CD4-positive, alpha-beta T cell treated with Interleukin-15 for 1 hour (primary cell): ENCODE results near the gene DPY19L3.
A peak's percentile ranks its signal among the peaks of the same experiment; 100 is the strongest.
"Not testable (repeated sequence)": the region's sequence is repeated elsewhere in the genome, so short reads cannot be mapped to it uniquely, and the experiment has no call there.

ENCODE experiments used
- DNase-seq: peaks from one replicate; pipeline ENCODE4 v3.0.0-alpha.2; 2020

DPY19L3 gene

DNA sequence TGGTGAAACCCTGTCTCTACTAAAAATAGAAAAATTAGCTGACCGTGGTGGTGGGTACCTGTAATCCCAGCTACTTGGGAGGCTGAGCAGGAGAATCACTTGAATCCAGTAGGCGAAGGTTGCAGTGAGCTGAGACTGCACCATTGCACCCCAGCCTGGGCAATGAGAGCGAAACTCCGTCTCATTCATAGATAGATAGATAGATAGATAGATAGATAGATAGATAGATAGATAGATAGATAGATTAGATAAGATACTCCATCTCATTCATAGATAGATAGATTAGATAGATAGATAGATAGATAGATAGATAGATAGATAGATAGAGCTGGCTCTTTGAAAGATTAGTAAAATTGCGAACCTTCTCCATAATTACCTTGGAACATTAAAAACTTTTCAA lies 42.0 kb downstream of the DPY19L3 start:
- DNase-seq: not testable (repeated sequence)

DNA sequence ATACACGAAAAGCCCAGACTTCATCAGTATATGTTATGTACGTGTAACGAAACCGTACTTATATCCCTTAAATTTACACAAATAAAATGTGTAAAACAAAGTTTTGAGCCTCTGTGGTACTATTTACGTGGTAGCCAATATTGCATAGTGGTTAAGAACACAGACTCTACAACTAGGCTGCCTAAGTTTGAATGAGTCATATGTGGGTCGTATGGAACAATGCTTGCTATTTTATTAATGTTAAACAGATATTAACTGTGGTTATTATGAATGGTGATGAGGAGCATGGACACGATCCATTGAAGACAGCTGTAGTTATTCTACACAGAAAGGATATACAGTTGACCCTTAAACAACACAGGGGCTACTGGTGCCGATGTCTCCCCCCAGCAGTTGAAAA lies 42.5 kb downstream of the DPY19L3 start:
- DNase-seq: no peak

DNA sequence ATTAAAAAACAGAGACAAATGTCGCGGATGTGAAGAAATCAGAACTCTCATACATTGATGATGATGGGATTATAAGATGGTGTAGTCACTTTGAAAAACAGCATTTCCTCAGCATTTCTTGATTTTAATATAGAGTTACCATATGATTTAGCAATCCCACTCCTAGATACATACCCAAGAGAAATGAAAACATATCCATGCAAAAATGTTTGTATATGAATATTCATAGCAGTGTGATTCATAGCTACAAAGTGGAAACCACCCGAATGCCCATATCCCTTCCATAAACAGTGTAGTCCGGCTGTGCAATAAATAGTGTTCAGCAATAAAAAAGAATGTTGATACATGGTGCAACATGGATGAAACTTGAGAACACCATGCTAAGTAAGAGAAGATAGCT lies 44.6 kb downstream of the DPY19L3 start:
- DNase-seq: no peak

DNA sequence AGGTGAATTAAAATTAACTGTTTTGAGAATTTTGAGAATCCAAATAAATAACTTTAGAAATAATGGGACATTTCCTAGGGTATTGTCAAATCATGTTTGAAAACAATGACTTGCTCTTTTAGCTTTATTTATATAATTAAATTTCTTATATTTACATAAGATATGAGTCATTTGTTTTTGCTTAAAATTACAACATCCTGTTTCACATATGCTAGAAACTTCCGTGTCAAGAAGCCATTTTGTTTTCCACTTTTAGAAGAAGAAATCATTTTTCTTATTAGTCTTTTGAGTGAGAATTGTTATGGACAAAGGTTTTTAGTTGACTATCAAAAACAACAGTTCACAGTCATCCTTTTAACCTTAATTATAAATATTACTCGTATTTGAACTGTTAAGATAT lies 48.2 kb downstream of the DPY19L3 start:
- no peak for DNase-seq

DNA sequence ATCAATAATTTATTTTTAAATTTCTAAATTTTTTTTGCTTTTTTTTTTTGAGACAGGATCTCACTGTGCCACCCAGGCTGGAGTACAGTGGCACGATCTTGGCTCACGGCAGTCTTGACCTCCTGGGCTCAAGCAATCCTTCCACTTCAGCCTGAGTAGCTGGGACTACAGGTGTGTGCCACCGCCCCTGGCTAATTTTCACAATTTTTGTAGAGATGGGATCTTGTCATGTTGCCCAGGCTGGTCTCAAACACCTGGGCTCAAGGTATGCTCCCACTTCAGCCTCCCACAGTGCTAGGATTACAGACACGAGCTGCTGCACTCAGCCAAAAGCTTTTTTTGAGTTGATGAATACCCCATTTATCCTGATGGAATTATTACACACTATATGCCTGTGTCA lies 50.8 kb downstream of the DPY19L3 start:
- DNase-seq: no peak

DNA sequence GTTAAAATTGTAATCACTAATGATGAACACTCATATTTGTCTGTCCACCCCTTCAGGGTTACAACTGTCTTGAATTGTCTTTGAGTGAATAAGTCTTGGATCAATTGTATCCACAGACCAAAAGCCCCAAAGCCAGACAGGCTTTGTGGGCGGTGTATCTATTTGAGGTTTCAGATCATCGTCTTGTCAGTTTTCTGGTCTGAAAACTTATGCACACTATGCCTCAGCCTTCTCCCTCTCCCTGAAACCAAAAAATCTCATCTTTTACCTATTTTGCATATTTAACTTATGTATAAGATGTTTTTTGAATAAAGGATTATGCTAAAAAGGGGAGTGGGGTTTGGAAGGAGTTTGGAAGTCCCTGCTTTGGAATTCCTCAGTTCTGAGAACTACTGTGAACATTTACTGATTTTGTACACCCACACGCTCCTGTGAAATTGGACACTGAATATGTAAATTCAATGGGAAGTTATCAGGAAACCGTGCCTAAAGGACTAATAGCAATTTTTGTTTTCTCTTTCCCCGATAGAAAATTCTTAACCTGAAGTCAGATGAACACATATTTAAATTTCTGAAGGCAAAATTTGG lies 52.1 kb downstream of the DPY19L3 start:
- no peak for DNase-seq

DNA sequence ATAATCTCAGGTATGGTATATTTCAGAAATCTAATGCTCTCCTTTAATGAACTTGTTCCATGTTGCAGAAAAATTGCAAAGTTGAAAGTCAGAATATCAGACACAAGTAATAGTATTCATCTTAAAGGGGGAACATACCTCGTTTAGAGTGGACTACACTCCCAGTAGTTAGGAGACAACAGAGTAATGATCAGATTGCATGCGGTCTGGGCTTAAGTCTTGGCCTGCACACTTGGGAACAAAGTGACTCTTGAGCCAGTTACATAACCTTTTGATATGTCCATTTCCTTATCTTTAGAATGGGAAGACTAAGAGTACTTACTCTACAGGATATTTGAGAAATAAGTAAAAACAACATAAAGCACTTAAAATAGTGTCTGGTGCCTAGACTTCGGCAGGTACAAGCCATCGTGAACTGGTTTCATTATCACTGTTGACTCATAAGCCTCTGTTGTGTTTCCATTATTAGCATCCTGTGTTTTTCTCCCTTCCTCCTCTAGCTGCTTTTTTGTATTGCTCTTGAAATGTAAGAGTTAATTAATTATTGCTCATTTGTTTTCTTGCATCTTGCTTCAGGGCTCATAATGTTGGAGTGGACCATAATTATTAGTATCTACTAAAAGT lies 53.0 kb downstream of the DPY19L3 start:
- DNase-seq: no peak

DNA sequence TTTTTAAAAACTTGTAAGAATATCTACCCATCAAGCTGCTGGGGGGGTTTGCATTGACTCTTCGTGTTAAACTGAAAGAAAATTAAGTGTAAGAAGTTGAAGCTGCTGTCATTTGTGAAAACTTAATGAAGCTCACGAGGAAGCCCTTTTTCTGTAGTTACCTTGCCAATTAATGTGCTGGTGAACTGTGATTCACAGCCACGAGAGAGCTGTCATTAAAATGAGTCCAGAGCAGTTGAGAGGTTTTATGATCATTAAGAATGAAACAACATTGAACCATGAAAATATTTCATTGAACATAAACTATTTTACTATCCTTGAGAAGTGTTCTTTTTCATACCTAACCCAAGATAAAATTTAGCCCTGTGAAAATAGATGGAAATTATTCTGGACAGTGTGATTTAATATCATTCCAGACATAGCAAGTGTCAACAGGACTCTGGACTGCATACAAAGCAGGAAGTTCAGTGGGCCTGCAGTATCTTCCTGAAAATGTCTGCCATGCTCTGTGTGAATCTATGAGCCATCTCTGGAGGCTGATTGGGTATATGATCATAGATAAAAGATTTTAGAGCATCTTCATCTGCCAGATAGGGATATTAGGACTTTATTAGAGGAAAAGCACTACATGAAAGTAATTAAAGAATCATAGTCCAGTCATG lies 53.8 kb downstream of the DPY19L3 start:
- no peak for DNase-seq

DNA sequence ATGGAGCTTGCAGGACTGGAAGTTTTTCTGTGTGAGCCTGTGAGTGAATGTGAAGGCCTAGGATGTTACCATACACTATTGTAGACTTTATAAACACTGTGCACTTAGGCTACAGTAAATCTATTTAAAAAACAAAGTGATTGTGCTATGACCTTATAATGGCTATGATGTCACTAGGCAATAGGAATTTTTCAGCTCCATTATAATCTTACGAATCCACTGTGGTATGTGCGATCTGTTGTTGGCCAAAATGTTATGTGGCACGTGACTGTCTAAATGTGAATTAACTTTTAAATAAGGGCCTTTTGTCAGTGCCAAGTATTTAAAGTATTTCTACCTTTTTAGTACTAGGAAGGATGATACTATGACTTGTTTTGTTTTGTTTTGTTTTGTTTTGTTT lies 54.9 kb downstream of the DPY19L3 start:
- DNase-seq: no peak

DNA sequence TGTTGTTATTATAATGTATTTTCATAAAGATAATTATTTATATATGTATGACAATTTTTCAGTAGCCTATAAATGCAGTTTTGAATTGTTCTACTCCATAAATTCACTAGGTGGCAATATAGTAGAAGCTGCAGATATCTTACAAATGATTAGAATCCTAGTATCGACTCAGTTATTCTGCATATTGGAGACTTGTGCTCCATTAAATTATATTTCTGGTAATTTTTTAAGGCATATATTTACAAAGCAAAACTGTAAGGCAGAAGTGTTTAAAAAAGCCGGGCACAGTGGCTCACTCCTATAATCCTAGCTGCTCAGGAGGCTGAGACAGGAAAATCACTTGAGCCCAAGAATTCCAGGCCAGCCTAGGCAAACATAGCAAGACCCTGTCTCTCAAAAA lies 58.7 kb downstream of the DPY19L3 start:
- no peak for DNase-seq

DNA sequence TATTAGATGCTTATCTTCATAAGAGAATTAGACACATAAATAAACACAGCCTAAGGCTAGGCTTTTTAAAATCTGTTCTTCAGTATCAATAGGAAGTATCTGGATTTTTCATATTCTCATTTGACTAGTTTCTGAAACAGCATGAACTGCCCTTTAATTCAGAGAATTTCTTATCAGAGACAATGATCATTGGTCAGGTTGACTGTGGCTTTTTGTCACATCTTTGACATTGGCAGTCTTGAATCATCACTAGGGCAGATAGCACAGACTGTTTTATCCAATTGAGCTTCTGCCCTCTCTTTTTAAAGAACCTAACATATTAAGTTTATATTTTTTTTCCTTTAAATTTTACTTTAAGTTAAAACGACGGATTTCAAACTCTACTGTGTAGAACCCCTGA lies 59.6 kb downstream of the DPY19L3 start:
- no peak for DNase-seq

DNA sequence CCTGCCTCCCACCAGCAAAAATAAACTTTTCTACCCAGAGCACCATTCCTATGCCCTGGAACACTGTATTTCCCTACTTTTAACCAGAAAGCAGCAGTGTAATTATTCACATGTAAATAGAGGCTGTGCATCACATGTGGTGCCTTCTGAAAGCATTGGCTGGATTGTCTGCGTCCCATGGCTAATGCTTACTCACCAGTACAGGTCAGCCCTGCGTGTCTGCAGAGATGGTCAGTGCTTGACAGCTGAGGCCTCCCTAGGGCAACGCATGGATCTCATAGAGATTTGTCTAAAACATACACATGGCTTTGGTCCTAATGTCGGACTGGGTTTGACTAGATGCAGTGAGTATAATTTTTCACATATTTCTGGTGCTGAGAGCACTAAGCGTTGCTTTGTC lies 64.2 kb downstream of the DPY19L3 start:
- no peak for DNase-seq

DNA sequence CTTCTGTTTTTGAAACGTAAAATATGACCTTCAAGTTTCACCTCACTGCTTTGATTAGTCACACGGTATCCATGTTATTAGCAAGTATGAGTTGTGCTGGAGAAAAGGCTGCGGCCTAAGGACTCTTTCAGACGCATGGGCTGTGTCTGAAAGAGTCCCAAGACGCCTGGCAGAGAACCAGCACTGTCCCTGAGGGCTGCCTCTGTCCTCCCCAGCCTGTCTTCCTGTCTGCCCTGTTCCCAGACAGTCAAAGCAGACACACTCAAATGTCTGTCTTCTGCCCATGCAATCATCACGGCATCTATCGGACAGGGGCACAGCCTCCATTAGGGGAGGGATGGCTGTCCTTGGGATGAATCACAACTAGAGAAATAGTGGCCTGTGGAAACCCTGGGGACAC lies 65.5 kb downstream of the DPY19L3 start:
- no peak for DNase-seq

DNA sequence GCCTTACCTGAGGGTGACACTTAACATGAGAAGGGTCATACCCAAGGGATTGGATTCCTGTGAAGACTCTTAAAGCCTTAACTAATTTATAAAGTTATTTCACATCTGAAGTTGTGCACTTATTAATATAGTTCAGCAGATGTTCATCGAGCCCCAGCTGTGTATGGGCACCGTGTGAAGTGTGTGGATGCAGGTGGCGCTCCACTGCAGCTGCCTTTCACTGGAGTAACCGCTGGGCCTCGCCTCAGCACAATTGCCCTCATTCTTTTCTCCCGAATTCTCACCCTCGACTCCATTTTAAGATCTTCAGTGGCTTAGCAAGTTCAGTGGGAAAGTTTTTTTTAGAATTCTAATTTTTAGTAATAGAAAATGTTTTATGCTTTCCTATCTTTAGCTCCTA lies 66.2 kb downstream of the DPY19L3 start:
- no peak for DNase-seq

DNA sequence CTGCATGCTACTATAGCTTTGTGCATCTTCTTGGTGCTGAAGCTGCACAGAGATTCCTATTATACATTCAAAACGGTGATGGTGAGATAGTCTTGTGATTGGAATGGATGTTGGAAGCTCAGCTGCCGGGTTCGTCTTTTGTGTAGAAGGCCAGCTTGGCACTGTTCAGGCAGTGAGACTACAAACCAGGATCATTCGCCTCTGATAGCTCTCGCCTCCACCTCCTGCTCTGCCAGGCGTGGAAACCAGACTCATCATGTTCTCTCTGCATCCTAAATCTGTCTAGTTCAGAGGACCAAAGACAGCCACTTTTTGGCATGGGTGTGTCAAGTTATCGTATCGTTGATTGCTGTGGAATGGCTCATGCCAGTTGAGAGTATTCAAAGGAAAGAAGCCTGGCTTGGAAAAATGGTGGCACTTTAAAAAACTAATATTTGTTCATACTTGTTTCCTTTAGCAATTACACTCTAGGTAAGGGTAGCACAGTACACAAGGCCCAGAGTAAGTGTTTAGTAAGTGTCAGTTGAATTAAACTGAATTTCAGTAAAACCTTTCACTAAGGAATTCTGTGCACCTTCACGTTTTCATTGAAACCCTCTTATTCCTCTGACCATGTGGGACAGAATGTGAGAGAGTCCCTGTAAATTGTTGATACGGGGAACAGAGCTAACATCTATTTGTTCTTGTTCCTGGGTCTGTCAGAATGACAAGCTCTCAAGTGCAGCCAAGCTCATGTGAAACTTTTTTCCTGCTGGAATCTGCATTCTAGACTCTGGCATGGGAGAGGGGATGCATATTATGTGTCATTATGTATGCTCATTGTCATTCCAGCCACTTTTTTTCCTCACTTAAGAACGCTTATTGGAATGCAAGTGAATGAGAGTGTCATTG lies 69.8 kb downstream of the DPY19L3 start:
- DNase-seq: no peak

DNA sequence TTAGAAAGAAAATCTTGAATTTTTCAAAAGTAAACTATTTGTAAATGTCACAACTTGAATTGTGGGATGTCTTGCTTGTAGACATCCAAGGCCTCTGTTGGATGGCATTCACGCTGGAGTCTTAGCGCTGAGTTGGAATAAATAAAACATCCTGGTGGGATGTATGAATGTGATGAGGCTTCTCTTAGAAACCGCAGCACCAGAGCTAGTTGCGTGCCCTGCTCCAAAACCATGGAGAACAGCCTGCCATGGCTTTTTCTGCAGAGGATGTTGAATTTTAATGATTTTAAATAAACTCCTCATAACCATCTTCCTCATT lies 70.4 kb downstream of the DPY19L3 start:
- no peak for DNase-seq

DNA sequence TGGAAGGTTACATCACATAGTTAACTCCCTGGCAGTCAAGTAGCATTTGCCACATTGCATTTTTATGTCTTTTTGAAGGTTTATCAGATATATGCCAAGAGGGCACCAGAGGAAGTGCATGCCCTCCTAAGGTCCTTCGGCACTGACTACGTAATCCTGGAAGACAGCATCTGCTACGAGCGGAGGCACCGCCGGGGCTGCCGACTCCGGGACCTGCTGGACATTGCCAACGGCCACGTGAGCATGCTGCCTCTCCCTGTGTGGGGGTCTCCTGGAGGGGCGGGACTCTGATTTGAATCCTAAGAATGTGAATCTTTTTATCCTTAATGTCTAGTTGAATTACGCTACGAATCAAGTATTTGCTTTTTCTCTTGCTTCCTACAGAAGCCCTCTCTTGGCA lies 74.8 kb downstream of the DPY19L3 start:
- DNase-seq: no peak

DNA sequence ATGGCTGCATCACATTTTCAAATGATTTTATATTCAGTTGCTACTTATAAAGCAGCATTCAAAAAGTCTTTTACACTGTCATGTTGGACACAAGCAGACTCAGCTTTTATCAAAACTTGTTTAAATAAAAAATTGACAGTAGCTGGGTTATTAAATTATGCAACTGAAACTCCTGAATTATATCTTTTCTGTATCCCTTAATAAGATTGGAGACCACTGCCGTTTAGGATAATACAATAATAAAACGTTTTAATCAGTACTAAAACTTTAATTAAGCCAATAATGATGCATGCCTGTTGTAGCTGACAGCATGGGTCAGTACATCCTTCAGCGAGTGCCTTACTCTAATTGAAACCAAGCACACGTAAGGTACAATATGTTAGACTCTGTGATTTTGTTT lies 78.0 kb downstream of the DPY19L3 start:
- no peak for DNase-seq

DNA sequence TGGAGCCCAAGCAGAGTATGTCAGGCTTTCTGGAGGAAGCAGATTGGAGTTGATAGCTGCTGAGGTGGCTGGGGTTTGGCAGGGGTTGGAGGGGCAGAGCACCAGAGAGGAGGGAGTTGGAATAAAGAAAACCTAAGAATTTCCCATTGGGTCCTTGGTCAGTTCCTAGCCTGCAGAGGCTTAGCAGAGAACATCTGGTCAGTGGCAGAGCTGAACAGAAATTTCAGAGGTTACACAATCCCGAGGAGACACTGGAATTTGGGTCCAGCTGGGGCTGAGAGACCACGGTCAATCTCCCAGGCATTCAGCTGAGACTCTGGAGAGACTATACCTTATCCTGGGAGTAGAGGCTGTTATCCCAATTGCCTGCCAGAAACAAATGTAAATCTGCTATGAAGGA lies 84.4 kb downstream of the DPY19L3 start:
- DNase-seq: no peak

DNA sequence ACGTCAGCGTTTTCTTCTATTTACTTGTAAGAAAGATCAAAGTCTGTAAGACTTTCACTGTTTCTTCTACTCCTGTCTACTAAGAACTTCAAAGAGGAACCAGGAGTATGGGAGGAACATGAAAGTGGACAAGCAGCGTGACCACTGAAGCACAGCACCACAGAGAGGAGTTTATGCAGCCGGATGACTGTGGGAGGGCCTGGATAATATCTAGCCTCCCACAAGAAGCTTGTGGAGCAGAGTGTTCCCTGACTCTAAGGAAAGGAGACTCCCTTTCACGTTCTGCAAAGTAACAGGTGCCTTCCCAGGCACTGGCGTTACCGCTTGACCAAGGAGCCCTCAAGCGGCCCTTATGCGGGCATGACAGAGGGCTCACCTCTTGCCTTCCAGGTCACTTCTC lies 91.8 kb downstream of the DPY19L3 start:
- DNase-seq: no peak

DNA sequence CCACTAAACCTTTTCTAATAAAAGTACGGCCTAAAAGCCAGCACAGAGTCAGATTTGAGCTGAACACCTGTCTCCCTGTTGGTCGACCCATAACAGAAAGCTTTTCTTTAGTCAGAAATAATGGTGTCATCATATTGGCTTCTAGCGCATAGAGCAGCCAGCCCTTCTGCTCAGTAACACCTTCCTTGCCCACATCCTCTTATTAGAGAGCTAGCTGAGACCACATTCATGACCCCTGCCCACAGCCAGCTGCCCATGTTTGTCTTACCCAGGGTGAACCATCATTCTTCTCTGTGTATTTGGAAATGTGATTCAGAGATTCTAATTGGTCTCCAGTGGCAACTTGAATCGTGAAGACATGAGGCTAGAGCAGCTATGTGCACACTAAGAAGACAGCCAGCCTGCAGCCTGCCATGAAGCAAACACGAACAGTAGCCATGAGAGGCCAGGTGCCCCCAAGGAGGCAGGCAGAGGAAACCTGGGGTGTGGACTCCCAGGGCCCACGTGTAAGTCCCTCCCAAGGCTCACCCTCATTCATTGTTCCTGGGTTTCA lies 93.2 kb downstream of the DPY19L3 start:
- peak; percentile 23 for DNase-seq

DNA sequence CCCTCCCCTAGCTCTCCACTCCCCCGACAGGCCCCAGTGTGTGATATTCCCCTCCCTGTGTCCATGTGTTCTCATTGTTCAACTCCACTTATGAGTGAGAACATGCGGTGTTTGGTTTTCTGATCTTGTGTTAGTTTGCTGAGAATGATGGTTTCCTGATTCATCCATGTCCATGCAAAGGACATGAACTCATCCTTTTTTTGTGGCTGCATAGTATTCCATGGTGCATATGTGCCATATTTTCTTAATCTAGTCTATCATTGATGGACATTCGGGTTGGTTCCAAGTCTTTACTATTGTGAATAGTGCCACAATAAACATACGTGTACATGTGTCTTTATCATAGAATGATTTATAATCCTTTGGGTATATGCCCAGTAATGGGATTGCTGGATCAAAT lies 106.9 kb downstream of the DPY19L3 start:
- DNase-seq: not testable (repeated sequence)

DNA sequence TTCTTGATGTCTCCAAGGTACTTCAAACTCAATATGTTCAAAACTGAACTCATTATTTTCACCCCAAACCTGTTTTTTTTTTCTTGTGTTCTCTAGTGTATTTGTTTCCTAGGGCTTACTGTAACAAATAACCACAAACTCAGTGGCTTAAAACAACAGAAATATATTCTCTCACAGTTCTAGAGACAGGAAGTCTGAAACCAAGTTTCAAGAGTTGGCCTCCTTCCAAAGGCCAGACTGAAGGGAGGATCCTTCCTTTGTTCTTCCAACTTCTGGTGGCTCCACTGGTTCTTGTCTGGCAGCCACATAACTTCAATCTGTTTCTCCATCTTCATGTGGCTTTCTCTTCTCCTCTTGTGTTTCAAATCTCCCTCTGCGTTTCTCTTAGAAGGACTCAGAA lies 113.5 kb downstream of the DPY19L3 start:
- DNase-seq: no peak

DNA sequence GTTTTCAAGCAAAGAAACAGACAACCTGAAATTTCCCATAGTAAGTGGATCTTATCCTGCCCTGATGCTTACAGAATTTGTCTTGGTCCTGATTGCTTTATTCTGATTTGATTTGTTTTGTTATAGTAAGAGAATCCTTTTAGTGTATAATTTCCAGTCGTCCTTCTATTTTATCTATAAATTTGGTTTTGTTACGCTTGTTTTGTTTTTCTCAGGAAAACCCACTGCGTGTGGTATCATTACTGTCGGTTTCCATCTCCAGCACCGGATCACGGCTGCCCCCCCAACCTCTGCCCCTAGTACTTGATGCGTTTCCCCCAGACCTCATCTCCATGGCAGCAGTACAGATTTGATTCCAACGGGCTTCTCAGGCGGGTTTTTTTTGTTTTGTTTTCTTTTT lies 117.4 kb downstream of the DPY19L3 start:
- no peak for DNase-seq
